ACHN (cell line): Measurements from ENCODE around the gene LHFPL5.

Source experiments
- DNase-seq: peaks from one replicate; pipeline ENCODE4 v3.0.0-alpha.2; 2015
- in situ Hi-C: cut with HindIII; loops from 2 replicates; pipeline ENCODE4 v1.10.0; 2017; ENCODE audit warnings: low sequenced_read_pairs, low pct_ligation_motif_present, low pct_unique_long_range_greater_than_20kb

LHFPL5 gene

GRCh38 chr6:35831257-35832007 is 26.3 kb downstream of the LHFPL5 start:
- in situ Hi-C loops = no loop called here
- DNase-seq = no peak

GRCh38 chr6:35833536-35833935 is 28.4 kb downstream of the LHFPL5 start:
- no peak for DNase-seq
- in situ Hi-C loops = no loop called here

GRCh38 chr6:35839019-35839418 is 33.9 kb downstream of the LHFPL5 start:
- DNase-seq = no peak

GRCh38 chr6:35842381-35842780 is 37.2 kb downstream of the LHFPL5 start:
- no peak for DNase-seq
- in situ Hi-C loops = no loop called here

More at GRCh38 chr6:35839019-35839418, 33.9 kb downstream of the LHFPL5 start:
- in situ Hi-C loops = no loop called here

- no peak for DNase-seq
- in situ Hi-C loops = no loop called here
Observed at GRCh38 chr6:35844290-35844689, 39.1 kb downstream of the LHFPL5 start.

GRCh38 chr6:35850208-35850607 is 45.1 kb downstream of the LHFPL5 start:
- no peak for DNase-seq
- in situ Hi-C loops = no loop called here

- in situ Hi-C loops = no loop called here
- DNase-seq = no peak
Observed at GRCh38 chr6:35852994-35853393, 47.8 kb downstream of the LHFPL5 start.

GRCh38 chr6:35856250-35856649 is 51.1 kb downstream of the LHFPL5 start:
- in situ Hi-C loops = no loop called here
- DNase-seq = no peak

- in situ Hi-C loops = no loop called here
- no peak for DNase-seq
Observed at GRCh38 chr6:35857853-35858252, 52.7 kb downstream of the LHFPL5 start.

- in situ Hi-C loops = no loop called here
- no peak for DNase-seq
Observed at GRCh38 chr6:35859367-35859766, 54.2 kb downstream of the LHFPL5 start.
